Naive thymus-derived CD8-positive, alpha-beta T cell (primary cell): Measurements from ENCODE around the gene MRPL38. TPM values are rescaled to one million over a fixed set of nuclear protein-coding genes. Genes with fewer than 3 reads are reported as not detected.
A peak's percentile ranks its signal among the peaks of the same experiment; 100 is the strongest.
"Not testable (repeated sequence)": the region's sequence is repeated elsewhere in the genome, so short reads cannot be mapped to it uniquely, and the experiment has no call there.

Experiments
- ATAC-seq, 2 donors: fragments of 150-1000 bp; cut with Tn5 transposase in 1 of 2; sonication (Bioruptor Pico), chemical (Tn5 transposase) in 1 of 2; 1 replicate in 1 of 2; 2 replicates in 1 of 2; pipeline ENCODE4 v1.10.0; 2021; ENCODE audit warnings: mild to moderate bottlenecking in 2 of 2, moderate library complexity in 2 of 2
- POLR2A ChIA-PET: fragments of 350-600 bp; sonication (Branson Sonifier 250); formaldehyde crosslinking; loops from one replicate; lab custom pipeline; 2021; ENCODE audit warnings: antibody characterized with exemption; lab: Charles Lee
- DNase-seq, 10 donors: peaks; one replicate each; pipeline versions ENCODE4 v3.0.0 to v3.0.0-alpha.2; 2020 to 2022
- H3K27ac Mint-ChIP-seq, 10 donors: one replicate each; pipeline ENCODE4 v1.8.0; 2020 to 2022; ENCODE audit warnings: mild to moderate bottlenecking in 10 of 10, mixed read lengths in 10 of 10, moderate library complexity in 4 of 10, inconsistent platforms in 1 of 10
- H3K27me3 Mint-ChIP-seq, 5 donors: one replicate each; pipeline ENCODE4 v1.8.0; 2021 to 2022; ENCODE audit warnings: mixed read lengths in 5 of 5
- H3K36me3 Mint-ChIP-seq, 3 donors: one replicate each; pipeline ENCODE4 v1.8.0; 2020 to 2022; ENCODE audit warnings: mixed read lengths in 3 of 3, mild to moderate bottlenecking in 2 of 3, inconsistent platforms in 1 of 3
- H3K4me1 Mint-ChIP-seq, 4 donors: one replicate each; pipeline ENCODE4 v1.8.0; 2021 to 2022; ENCODE audit warnings: mixed read lengths in 4 of 4
- H3K4me3 Mint-ChIP-seq, 10 donors: one replicate each; pipeline ENCODE4 v1.8.0; 2020 to 2022; ENCODE audit warnings: mild to moderate bottlenecking in 10 of 10, mixed read lengths in 10 of 10, moderate library complexity in 6 of 10, inconsistent platforms in 1 of 10
- H3K9me3 Mint-ChIP-seq, 9 donors: one replicate each; pipeline ENCODE4 v1.8.0; 2020 to 2022; ENCODE audit warnings: mixed read lengths in 9 of 9, mild to moderate bottlenecking in 3 of 9, inconsistent platforms in 1 of 9, moderate library complexity in 1 of 9
- polyA plus RNA-seq, 3 donors: library from polyadenylated mRNA; unstranded; fragments of 300-500 nt; fragmentation: Illumina TruSeq; gene quantifications; one replicate each; pipeline ENCODE4 v1.2.3, GENCODE V29; 2021
- total RNA-seq, 8 experiments: library from RNA in 2 of 8; stranded (reverse) in 2 of 8; gene quantifications; one replicate each; pipeline ENCODE4 v1.2.3 and lab custom pipeline; 2021 to 2026

The MRPL38 gene
- total and polyA plus RNA-seq, 5 experiments from 2014 or later: 56.4 to 178 (median 78.7) TPM

DNA sequence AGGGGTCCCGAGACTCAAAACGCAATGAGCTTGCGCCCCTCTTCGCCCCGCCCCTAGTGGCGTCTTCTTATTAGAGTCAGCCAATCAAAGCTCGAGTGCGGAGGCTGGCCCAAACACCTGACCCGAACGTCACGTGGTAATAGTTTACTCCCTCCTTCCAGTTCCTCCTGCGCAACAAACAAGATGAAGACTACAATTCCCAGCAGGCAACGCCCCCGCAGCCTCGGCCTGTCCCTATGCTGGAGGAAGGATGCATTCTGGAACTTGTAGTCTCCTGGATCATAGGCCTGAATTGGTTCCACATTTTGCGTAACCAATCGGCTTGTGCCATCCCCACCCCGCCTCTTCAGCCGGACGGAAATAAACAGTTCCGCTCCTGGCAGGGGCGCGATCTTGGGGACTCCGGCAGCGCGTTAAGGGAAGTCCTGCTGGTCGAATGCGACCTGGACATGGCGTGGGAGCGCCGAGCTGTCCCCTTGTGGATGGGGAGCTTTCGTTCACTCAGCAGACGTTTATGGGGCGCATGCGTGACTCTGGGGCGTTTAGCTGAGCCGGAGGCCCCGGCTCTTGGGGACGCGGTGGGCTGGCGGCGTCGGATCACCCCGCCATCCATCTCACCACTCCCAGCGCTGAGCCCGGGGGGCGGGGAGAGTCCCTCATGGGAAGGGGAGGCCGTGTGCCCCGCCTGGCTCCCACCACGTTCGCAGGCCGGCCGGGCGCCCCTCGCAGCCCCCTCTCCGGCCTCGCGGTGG, 49.2 kb downstream of the MRPL38 start, which contains the start of gene WBP2:
TSS of gene WBP2 (minus strand) at position 26 of the 752 bp plus-strand sequence. CDS start 38 bp downstream, outside the sequence.
- ATAC-seq (peak; percentile 87 to 91), DNase-seq (peak; percentile 90 to 99 (median 98))
- Mint-ChIP-seq H3K27ac (peak within 1 kb of the TSS in 6 of 10 donors; percentile 90 to 97 (median 92)), H3K27me3 (no peaks in the 10 kb centered on the region), H3K4me3 (peak within 1 kb of the TSS in 2 of 10 donors; percentile 90 to 95), H3K36me3 (peaks cover 0 to 15% (median 0%) of the 10 kb centered on the region in 3 donors), H3K9me3 (no peaks in the 10 kb centered on the region), H3K4me1 (peaks cover 6 to 45% (median 28%) of the 10 kb centered on the region in 4 donors)
- POLR2A ChIA-PET: interaction anchor here (0.6 to 14.7 kb wide), 45 partner anchors 9 to 880 kb away, joined by 3 to 288 read pairs (median 6); partner anchors contain the start of genes ACOX1, GALK1, MRPL38 and PRPSAP1

DNA sequence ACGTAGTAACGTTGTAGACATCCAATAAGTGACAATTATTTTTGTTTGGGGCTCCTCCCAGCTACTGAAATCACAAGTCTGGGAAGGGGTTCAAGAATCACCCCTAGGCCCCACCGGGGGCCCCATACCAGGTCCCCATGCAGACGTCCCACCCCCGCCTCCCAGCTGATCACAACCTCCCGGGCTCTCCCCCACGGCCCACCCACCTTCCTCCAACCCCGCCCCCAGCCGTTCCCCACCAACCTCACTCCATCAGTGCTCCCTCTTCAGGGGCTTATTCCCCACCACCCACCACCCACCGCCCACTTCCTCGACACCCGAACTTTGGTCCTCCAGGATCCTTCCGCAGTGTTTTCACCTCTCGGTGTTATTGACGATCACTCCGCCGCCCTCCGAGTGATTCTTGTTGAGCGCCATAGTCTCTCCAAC, 49.8 kb downstream of the MRPL38 start:
- DNase-seq (peak in 1 of 10 donors; percentile 65), ATAC-seq (peak; percentile 12 to 24)
- no peak overlapping the region for H3K4me3 Mint-ChIP-seq
- no peaks in the 10 kb centered on the region for H3K27me3 Mint-ChIP-seq
- H3K27ac Mint-ChIP-seq: no peak overlapping the region
- H3K9me3 Mint-ChIP-seq: no peaks in the 10 kb centered on the region
- peaks cover 0 to 21% (median 0%) of the 10 kb centered on the region in 3 donors for H3K36me3 Mint-ChIP-seq
- POLR2A ChIA-PET: interaction anchor here (0.5 to 14.7 kb wide), 43 partner anchors 10 to 882 kb away, joined by 3 to 288 read pairs (median 6); partner anchors contain the start of genes GALK1, MRPL38, PRPSAP1 and RECQL5
- peaks cover 6 to 45% (median 28%) of the 10 kb centered on the region in 4 donors for H3K4me1 Mint-ChIP-seq

DNA sequence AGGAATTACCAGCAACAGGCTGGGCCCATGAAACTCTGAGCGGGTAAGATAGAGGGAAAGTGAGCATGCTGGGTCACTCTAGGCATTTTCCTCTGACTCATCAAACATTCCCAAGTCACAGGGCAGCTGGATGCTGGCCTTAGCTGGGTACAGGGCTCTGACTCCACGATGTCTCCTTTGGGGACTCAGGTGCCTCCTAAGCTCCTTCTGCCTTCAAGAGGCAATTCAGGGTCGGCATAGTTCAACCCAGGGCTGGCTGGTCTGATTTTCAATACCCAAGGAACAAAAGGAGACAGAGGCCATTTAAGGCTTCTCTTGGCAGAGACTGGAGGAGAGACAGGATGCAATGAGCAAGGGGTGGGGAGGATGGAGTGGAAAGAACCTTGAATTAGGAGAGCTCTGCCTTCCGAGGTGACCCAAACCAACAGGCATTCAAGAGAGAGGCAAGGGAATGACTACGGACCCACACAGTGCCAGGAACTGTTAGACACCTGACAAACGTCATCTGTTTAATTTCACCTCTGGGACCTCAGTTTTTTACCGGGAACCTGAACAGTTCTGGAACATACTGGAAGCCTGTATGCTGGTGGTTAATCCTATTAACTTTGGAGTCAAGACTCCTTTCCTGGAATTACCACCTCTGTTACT, 50.5 kb downstream of the MRPL38 start:
- no peaks in the 10 kb centered on the region for H3K27me3 Mint-ChIP-seq
- peaks cover 6 to 49% (median 27%) of the 10 kb centered on the region in 4 donors for H3K4me1 Mint-ChIP-seq
- peaks cover 0 to 28% (median 3%) of the 10 kb centered on the region in 3 donors for H3K36me3 Mint-ChIP-seq
- no peaks in the 10 kb centered on the region for H3K9me3 Mint-ChIP-seq
- no peak for DNase-seq
- H3K27ac Mint-ChIP-seq: no peak overlapping the region
- no peak for ATAC-seq
- no peak overlapping the region for H3K4me3 Mint-ChIP-seq
- POLR2A ChIA-PET: interaction anchor here (0.5 to 14.7 kb wide), 26 partner anchors 9 to 882 kb away, joined by 3 to 288 read pairs (median 8); partner anchors contain the start of genes GALK1, MRPL38, TRIM47 and TRIM65

DNA sequence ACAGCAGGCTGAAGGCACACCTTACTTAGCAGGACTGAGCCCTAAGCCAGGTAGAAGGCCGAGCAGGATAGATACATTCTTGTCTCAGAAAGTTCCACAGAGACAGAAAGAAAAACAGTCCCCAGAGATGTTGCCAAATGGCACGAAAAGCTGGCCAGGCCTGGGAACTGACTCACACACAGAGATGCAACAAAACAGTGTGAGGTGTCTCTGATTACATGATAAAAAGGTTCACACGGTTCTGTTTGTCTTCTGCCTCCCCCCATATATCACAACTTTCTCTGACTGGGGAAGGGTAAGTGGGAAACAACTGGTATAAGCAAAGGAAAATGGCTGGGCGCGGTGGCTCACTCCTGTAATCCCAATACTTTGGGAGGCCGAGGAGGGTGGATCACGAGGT, 51.3 kb downstream of the MRPL38 start:
- Mint-ChIP-seq H3K36me3 (peaks cover 0 to 33% (median 4%) of the 10 kb centered on the region in 3 donors), H3K9me3 (no peaks in the 10 kb centered on the region), H3K4me3 (peak overlapping the region in 7 of 10 donors; percentile 8 to 65 (median 48)), H3K27ac (peak overlapping the region in 8 of 10 donors; percentile 25 to 81 (median 54)), H3K4me1 (peaks cover 7 to 47% (median 27%) of the 10 kb centered on the region in 4 donors), H3K27me3 (no peaks in the 10 kb centered on the region)
- POLR2A ChIA-PET: interaction anchor here (0.6 to 14.7 kb wide), 15 partner anchors 8 to 883 kb away, joined by 3 to 288 read pairs (median 15); partner anchors contain the start of genes GALK1, TRIM47, TRIM65 and UNC13D
- ATAC-seq (no peak), DNase-seq (no peak)

DNA sequence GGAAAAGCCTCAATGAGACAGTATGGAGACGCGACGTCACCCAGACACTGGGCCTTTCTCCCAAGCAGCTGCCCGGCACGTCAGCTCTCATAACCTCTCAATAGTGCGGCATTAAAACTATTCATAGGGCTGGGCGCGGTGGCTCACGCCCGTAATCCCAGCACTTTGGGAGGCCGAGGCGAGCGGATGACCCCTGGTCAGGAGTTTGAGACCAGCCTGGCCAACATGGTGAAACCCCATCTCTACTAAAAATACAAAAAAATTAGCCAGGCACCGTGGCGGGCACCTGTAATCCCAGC, 53.0 kb downstream of the MRPL38 start:
- POLR2A ChIA-PET: interaction anchor here (0.7 to 14.7 kb wide), 5 partner anchors 7 to 98 kb away, joined by 3 to 288 read pairs (median 3); partner anchors contain the start of genes TRIM47 and UNC13D
- H3K9me3 Mint-ChIP-seq, DNase-seq, H3K27me3 Mint-ChIP-seq, H3K4me3 Mint-ChIP-seq, ATAC-seq: not testable (repeated sequence)
- Mint-ChIP-seq H3K36me3 (peaks cover 0 to 47% (median 6%) of the 10 kb centered on the region in 3 donors), H3K27ac (peak overlapping the region in 4 of 10 donors; percentile 46 to 58 (median 56)), H3K4me1 (peaks cover 9 to 49% (median 30%) of the 10 kb centered on the region in 4 donors)

DNA sequence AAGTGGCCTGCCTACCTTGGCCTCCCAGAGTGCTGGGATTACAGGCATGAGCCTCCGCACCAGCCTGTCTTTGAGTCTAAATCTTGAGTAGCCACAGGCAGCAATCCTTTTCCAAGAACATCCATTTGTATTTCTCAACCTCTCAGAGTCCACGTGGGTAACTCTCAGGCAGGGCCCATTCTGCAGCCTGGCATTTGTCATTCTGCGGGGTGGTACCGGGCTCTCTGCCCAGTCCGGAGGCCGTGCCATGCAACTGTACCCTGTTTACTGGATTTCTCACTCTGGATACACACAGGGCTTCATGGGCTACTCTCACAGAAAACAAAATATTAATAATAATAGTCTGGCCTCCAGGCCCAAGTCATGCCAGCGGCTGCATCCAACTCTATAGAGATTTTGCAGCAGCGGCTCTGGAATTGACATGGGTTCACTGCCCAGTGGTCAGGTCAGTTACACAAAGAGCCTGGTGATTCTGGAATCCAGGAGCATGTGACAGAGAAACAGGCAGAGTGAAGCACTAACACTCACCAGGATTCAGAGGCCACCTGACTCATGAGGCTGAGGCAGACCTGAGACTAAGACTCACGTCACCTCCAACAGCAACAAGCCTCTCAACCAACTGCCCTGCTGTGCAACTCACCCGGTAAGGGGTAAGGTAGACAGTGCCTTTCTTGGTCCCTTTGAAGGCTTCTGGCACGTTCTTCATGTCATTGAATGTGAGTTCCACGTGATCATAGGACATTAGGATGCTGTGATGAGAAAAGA, 53.6 kb downstream of the MRPL38 start:
- ATAC-seq: no peak

DNA sequence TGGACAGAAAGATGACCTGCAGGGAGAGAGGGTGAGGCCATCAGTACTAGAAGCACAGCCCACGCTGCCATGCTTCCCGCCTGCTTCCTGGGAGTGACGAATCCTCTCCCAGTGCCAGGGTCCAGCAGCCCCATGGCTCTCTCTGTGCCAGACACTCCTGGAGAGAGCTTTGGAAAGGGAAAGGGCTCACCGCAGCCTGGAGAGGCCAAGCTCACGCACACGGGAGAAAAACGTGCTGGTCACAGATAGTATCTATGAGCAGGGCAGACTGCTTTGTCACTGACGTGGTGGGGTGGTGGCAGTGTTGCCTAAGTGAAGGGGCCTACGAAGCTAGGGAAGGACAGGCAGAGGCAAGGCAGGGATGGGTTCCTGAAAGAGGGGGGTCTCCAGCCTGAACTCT, 55.0 kb downstream of the MRPL38 start:
- peaks cover 4 to 48% (median 35%) of the 10 kb centered on the region in 4 donors for H3K4me1 Mint-ChIP-seq
- POLR2A ChIA-PET: interaction anchor here (0.7 to 8.6 kb wide), 7 partner anchors 26 to 96 kb away, joined by 4 to 122 read pairs (median 5); partner anchors contain the start of genes GALK1, TRIM65 and UNK
- peak overlapping the region in 2 of 10 donors; percentile 13 to 59 for H3K27ac Mint-ChIP-seq
- DNase-seq (no peak), ATAC-seq (no peak)
- H3K27me3 Mint-ChIP-seq: no peaks in the 10 kb centered on the region
- peaks cover 0 to 55% (median 8%) of the 10 kb centered on the region in 3 donors for H3K36me3 Mint-ChIP-seq
- H3K4me3 Mint-ChIP-seq: no peak overlapping the region
- no peaks in the 10 kb centered on the region for H3K9me3 Mint-ChIP-seq

More for the DNA sequence above, 53.6 kb downstream of the MRPL38 start:
- Mint-ChIP-seq H3K27ac (peak overlapping the region in 5 of 10 donors; percentile 27 to 58 (median 55)), H3K9me3 (no peaks in the 10 kb centered on the region), H3K4me1 (peaks cover 4 to 44% (median 25%) of the 10 kb centered on the region in 4 donors), H3K36me3 (peaks cover 0 to 51% (median 8%) of the 10 kb centered on the region in 3 donors), H3K4me3 (peak overlapping the region in 1 of 10 donors; percentile 14), H3K27me3 (no peaks in the 10 kb centered on the region)
- no peak for DNase-seq
- POLR2A ChIA-PET: interaction anchor here (0.7 to 14.7 kb wide), 5 partner anchors 25 to 75 kb away, joined by 3 to 288 read pairs (median 5); partner anchors contain the start of genes TRIM47 and UNK

DNA sequence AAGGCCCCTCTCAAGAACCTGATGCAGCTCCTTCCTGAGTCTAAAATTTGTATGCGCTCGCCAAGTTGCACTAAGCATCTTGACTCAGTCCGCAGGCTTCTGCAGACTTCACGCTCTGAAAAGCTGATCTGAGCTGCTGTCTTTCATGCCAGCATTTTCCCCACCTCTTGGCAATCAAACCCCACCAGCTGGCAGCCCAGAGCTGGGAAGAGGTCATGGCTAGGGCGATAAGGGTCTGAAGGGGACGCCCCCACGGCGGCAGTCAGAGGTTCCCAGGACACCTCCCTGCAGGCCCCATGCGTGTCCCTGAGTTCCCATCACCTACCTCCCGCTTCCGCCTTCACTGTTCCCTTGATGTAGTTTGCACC, 55.4 kb downstream of the MRPL38 start:
- peaks cover 5 to 44% (median 33%) of the 10 kb centered on the region in 4 donors for H3K4me1 Mint-ChIP-seq
- DNase-seq (no peak), ATAC-seq (no peak)
- no peaks in the 10 kb centered on the region for H3K9me3 Mint-ChIP-seq
- peak overlapping the region in 2 of 10 donors; percentile 13 to 59 for H3K27ac Mint-ChIP-seq
- H3K4me3 Mint-ChIP-seq: no peak overlapping the region
- no peaks in the 10 kb centered on the region for H3K27me3 Mint-ChIP-seq
- H3K36me3 Mint-ChIP-seq: peaks cover 0 to 55% (median 8%) of the 10 kb centered on the region in 3 donors
- POLR2A ChIA-PET: interaction anchor here (0.8 to 8.6 kb wide), 7 partner anchors 25 to 95 kb away, joined by 3 to 122 read pairs (median 5); partner anchors contain the start of genes TRIM65 and UNK

Other genes with a start within 250 kb of the MRPL38 start
- 10 to 100 TPM; 76.0 to 79.0 TPM for gene RECQL5, start 237.7 kb downstream of the MRPL38 start, total RNA-seq
- 10 to 100 TPM; 12.3 to 23.4 (median 19.3) TPM for gene RECQL5, start 237.7 kb downstream of the MRPL38 start, polyA plus RNA-seq
- 100 to 1,000 TPM in 1 of 2 experiments, 10 to 100 TPM in 1; 99.2 to 121 TPM for gene SAP30BP, start 237.5 kb downstream of the MRPL38 start, total RNA-seq
- 10 to 100 TPM; 57.8 to 72.0 (median 69.6) TPM for gene SAP30BP, start 237.5 kb downstream of the MRPL38 start, polyA plus RNA-seq
- gene ITGB4, start 183.4 kb downstream of the MRPL38 start, total RNA-seq: 1 to 10 TPM; 1.5 to 2.4 TPM
- gene ITGB4, start 183.4 kb downstream of the MRPL38 start, polyA plus RNA-seq: 1 to 10 TPM in 2 of 3 donors, under 1 TPM in 1; 0.35 to 1.9 (median 1.4) TPM
- gene GALK1, start 139.7 kb downstream of the MRPL38 start, total RNA-seq: 10 to 100 TPM; 14.8 to 18.0 TPM
- gene GALK1, start 139.7 kb downstream of the MRPL38 start, polyA plus RNA-seq: 10 to 100 TPM in 2 of 3 donors, 1 to 10 TPM in 1; 9.5 to 14.4 (median 13.9) TPM
- gene UNK, start 120.1 kb downstream of the MRPL38 start, total RNA-seq: 10 to 100 TPM; 55.6 to 57.7 TPM
- 10 to 100 TPM; 24.4 to 26.9 (median 26.2) TPM for gene UNK, start 120.1 kb downstream of the MRPL38 start, polyA plus RNA-seq
- gene UNC13D, start 60.5 kb downstream of the MRPL38 start, total RNA-seq: 100 to 1,000 TPM; 147 to 153 TPM
- 10 to 100 TPM; 50.3 to 78.0 (median 54.0) TPM for gene UNC13D, start 60.5 kb downstream of the MRPL38 start, polyA plus RNA-seq
- 100 to 1,000 TPM; 152 to 156 TPM for gene WBP2, start 49.5 kb downstream of the MRPL38 start, total RNA-seq
- 10 to 100 TPM; 58.1 to 95.1 (median 70.6) TPM for gene WBP2, start 49.5 kb downstream of the MRPL38 start, polyA plus RNA-seq
- 1 to 10 TPM; 9.7 to 9.9 TPM for gene TRIM47, start 26.3 kb downstream of the MRPL38 start, total RNA-seq
- gene TRIM47, start 26.3 kb downstream of the MRPL38 start, polyA plus RNA-seq: 1 to 10 TPM; 1.9 to 8.5 (median 4.2) TPM
- 10 to 100 TPM; 34.5 to 40.9 TPM for gene TRIM65, start 7.9 kb downstream of the MRPL38 start, total RNA-seq
- gene TRIM65, start 7.9 kb downstream of the MRPL38 start, polyA plus RNA-seq: 10 to 100 TPM; 13.4 to 31.8 (median 18.9) TPM
- 10 to 100 TPM; 47.7 to 54.6 TPM for gene FBF1, start 36.2 kb upstream of the MRPL38 start, total RNA-seq
- gene FBF1, start 36.2 kb upstream of the MRPL38 start, polyA plus RNA-seq: 1 to 10 TPM; 2.4 to 8.0 (median 7.5) TPM
- 10 to 100 TPM; 37.9 to 39.3 TPM for gene ACOX1, start 74.3 kb upstream of the MRPL38 start, total RNA-seq
- 10 to 100 TPM; 11.4 to 18.4 (median 15.1) TPM for gene ACOX1, start 74.3 kb upstream of the MRPL38 start, polyA plus RNA-seq
- 10 to 100 TPM; 14.2 to 16.6 TPM for gene TEN1, start 74.4 kb upstream of the MRPL38 start, total RNA-seq
- 10 to 100 TPM; 17.1 to 18.9 (median 18.4) TPM for gene TEN1, start 74.4 kb upstream of the MRPL38 start, polyA plus RNA-seq
- 10 to 100 TPM; 11.9 to 12.5 TPM for gene CDK3, start 96.0 kb upstream of the MRPL38 start, total RNA-seq
- gene CDK3, start 96.0 kb upstream of the MRPL38 start, polyA plus RNA-seq: under 1 TPM; 0.16 to 0.64 (median 0.63) TPM
- 1 to 10 TPM; 7.1 to 8.2 TPM for gene EVPL, start 122.4 kb upstream of the MRPL38 start, total RNA-seq
- 1 to 10 TPM in 1 of 3 donors, under 1 TPM in 1, not detected in 1; 0.74 to 1.6 TPM for gene EVPL, start 122.4 kb upstream of the MRPL38 start, polyA plus RNA-seq
- gene SRP68, start 167.6 kb upstream of the MRPL38 start, total RNA-seq: 10 to 100 TPM; 79.7 to 80.5 TPM
- 10 to 100 TPM; 53.3 to 79.1 (median 64.5) TPM for gene SRP68, start 167.6 kb upstream of the MRPL38 start, polyA plus RNA-seq
- not detected for gene GALR2, start 169.9 kb upstream of the MRPL38 start, total RNA-seq
- under 1 TPM in 1 of 3 donors, not detected in 2; 0.70 TPM for gene GALR2, start 169.9 kb upstream of the MRPL38 start, polyA plus RNA-seq
- under 1 TPM in 1 of 2 experiments, not detected in 1; 0.21 TPM for gene ZACN, start 174.3 kb upstream of the MRPL38 start, total RNA-seq
- gene ZACN, start 174.3 kb upstream of the MRPL38 start, polyA plus RNA-seq: 1 to 10 TPM in 2 of 3 donors, not detected in 1; 1.9 to 4.6 TPM
- 100 to 1,000 TPM; 199 to 210 TPM for gene EXOC7, start 198.9 kb upstream of the MRPL38 start, total RNA-seq
- 10 to 100 TPM; 46.0 to 62.6 (median 49.0) TPM for gene EXOC7, start 198.9 kb upstream of the MRPL38 start, polyA plus RNA-seq
- gene FOXJ1, start 236.4 kb upstream of the MRPL38 start, total RNA-seq: 1 to 10 TPM; 3.4 to 3.7 TPM
- gene FOXJ1, start 236.4 kb upstream of the MRPL38 start, polyA plus RNA-seq: 1 to 10 TPM in 2 of 3 donors, under 1 TPM in 1; 0.28 to 2.8 (median 1.8) TPM